ENCODE data around the gene MTR.

- TF ChIP-seq CTCF (IDR thresholded peaks at IDR 0.05) (no peak), POLR2A (IDR thresholded peaks at IDR 0.05) (no peak)
Measured at GRCh38 chr1:236754525-236755210, 40.4 kb upstream of the MTR start.

All from heart left ventricle (tissue), 13 donors.